Ovary (tissue), 3 donors: ENCODE results near the gene MAPKAP1.

Experiments used
- POLR2A ChIP-seq: fragments of 450-650 bp; IDR thresholded peaks from one replicate; pipeline ENCODE4 v1.6.1; 2017; ENCODE audit warnings: antibody characterized with exemption, mild to moderate bottlenecking, moderate library complexity
- TF ChIP-seq, protein P1 (sequence below), 3 donors: fragments of 450-650 bp in 2 of 3; fragments of 200-600 bp in 1 of 3; IDR thresholded peaks; one replicate each; pipeline versions ENCODE4 v1.5.1 to v1.8.0; 2016 to 2022; ENCODE audit warnings: antibody characterized with exemption in 3 of 3, mild to moderate bottlenecking in 1 of 3
- donor health status: DM: no; HTN: no; CAD: no.

DNA sequence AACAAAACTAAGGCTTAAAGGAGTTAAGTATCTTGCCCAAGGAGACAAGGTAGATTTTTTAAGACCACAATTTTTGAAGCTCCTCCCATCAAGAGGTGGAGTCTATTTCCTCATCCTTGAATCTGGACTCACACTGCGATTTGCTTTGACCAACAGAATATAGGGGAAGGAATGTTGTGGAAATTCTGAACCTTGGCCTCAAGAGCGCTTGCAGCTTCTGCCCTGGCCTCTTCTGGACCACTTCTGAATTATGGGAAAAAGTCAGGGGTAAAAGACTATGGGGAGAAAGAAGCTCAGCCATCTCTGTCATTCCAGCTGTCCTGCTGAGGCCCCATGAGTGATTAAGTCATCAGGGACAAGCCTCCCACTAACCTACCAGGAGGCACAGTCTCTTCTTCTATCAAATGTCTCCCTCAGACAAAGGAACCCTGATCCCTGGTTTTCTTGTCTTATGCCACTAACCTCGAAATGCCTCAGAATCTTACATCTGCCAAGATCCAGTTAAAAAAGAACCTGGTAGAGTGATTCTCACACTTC lies 25.9 kb downstream of the MAPKAP1 start:
- TF ChIP-seq, protein P1, sequence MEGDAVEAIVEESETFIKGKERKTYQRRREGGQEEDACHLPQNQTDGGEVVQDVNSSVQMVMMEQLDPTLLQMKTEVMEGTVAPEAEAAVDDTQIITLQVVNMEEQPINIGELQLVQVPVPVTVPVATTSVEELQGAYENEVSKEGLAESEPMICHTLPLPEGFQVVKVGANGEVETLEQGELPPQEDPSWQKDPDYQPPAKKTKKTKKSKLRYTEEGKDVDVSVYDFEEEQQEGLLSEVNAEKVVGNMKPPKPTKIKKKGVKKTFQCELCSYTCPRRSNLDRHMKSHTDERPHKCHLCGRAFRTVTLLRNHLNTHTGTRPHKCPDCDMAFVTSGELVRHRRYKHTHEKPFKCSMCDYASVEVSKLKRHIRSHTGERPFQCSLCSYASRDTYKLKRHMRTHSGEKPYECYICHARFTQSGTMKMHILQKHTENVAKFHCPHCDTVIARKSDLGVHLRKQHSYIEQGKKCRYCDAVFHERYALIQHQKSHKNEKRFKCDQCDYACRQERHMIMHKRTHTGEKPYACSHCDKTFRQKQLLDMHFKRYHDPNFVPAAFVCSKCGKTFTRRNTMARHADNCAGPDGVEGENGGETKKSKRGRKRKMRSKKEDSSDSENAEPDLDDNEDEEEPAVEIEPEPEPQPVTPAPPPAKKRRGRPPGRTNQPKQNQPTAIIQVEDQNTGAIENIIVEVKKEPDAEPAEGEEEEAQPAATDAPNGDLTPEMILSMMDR (IDR thresholded peaks at IDR 0.05), result no peak
- no peak for TF ChIP-seq POLR2A
